PC-3 (cell line): ENCODE data around the gene TSNAXIP1. TPM values are rescaled to one million over a fixed set of nuclear protein-coding genes. Genes with fewer than 3 reads are reported as not detected.
A peak's percentile ranks its signal among the peaks of the same experiment; 100 is the strongest.

Experiments
- ATAC-seq: fragments of 200-7000 bp; cut with Tn5 transposase; 2 replicates; pipeline ENCODE4 v1.9.1; 2020; ENCODE audit warnings: mild to moderate bottlenecking, moderate library complexity
- BruUV-seq: library from RNA; stranded (reverse); fragments of 400-500 nt; replicated peaks from 2 replicates; lab custom pipeline; 2021; lab: Mats Ljungman, UMichigan
- CTCF ChIA-PET: fragments of 300-600 bp; sonication (Branson Sonifier 250); formaldehyde crosslinking; loops from one replicate; lab custom pipeline; 2022; ENCODE audit warnings: antibody characterized with exemption; lab: Charles Lee
- POLR2A ChIA-PET: fragments of 300-600 bp; sonication (Branson Sonifier 250); formaldehyde crosslinking; loops from one replicate; lab custom pipeline; 2022; ENCODE audit warnings: antibody characterized with exemption; ENCODE audit not compliant: unreplicated experiment; lab: Charles Lee
- DNase-seq: peaks from one replicate; pipeline ENCODE4 v3.0.0-alpha.2; 2015
- H2AFZ ChIP-seq: fragments of 300-600 bp; sonication (generic); 2 replicates; pipeline ENCODE4 v1.6.0; 2016; ENCODE audit warnings: antibody characterized with exemption, low read length
- H3F3A ChIP-seq: fragments of 300-600 bp; sonication (generic); one replicate; pipeline ENCODE4 v1.6.0; 2017; ENCODE audit warnings: antibody characterized with exemption, low read length, control low read depth, mild to moderate bottlenecking; ENCODE audit not compliant: unreplicated experiment
- H3K27ac ChIP-seq: fragments of 300-600 bp; sonication (generic); 2 replicates; pipeline ENCODE4 v1.5.1; 2016; ENCODE audit warnings: mild to moderate bottlenecking, low read length
- H3K27me3 ChIP-seq: fragments of 300-600 bp; sonication (generic); 2 replicates; pipeline ENCODE4 v1.6.1; 2016; ENCODE audit warnings: low read length, mixed read lengths
- H3K36me3 ChIP-seq: fragments of 300-600 bp; sonication (generic); 2 replicates; pipeline ENCODE4 v1.6.1; 2016; ENCODE audit warnings: low read depth, mixed run types, low read length, mixed read lengths
- H3K4me1 ChIP-seq: fragments of 300-600 bp; sonication (generic); 2 replicates; pipeline ENCODE4 v1.5.1; 2016; ENCODE audit warnings: low read length; ENCODE audit not compliant: insufficient read depth
- H3K4me2 ChIP-seq: fragments of 300-600 bp; sonication (generic); 2 replicates; pipeline ENCODE4 v1.6.0; 2016; ENCODE audit warnings: low read length
- H3K4me3 ChIP-seq: fragments of 300-600 bp; sonication (generic); 2 replicates; pipeline ENCODE4 v1.5.1; 2016; ENCODE audit warnings: mild to moderate bottlenecking, low read length, mixed read lengths
- H3K79me2 ChIP-seq: fragments of 300-600 bp; sonication (generic); 2 replicates; pipeline ENCODE4 v1.6.1; 2017; ENCODE audit warnings: low read length, mixed read lengths
- H3K9ac ChIP-seq: fragments of 300-600 bp; sonication (generic); 2 replicates; pipeline ENCODE4 v1.6.0; 2016; ENCODE audit warnings: mild to moderate bottlenecking, low read length
- H3K9me2 ChIP-seq: fragments of 300-600 bp; sonication (generic); replicated peaks from 2 replicates; pipeline ENCODE4 v1.6.1; 2016; ENCODE audit warnings: mixed run types, low read length, mixed read lengths
- H3K9me3 ChIP-seq: fragments of 300-600 bp; sonication (generic); 2 replicates; pipeline ENCODE4 v1.6.1; 2016; ENCODE audit warnings: low read length, mixed read lengths
- H4K20me1 ChIP-seq: fragments of 300-600 bp; sonication (generic); 2 replicates; pipeline ENCODE4 v1.6.1; 2016; ENCODE audit warnings: low read length, mixed read lengths
- CTCF ChIP-seq: fragments of 300-600 bp; sonication (generic); conservative IDR thresholded peaks from 2 replicates; pipeline ENCODE4 v1.5.1; 2017; ENCODE audit warnings: antibody characterized with exemption, low read depth, mild to moderate bottlenecking, low read length
- EZH2 ChIP-seq: fragments of 300-600 bp; sonication (generic); IDR thresholded peaks from one replicate; pipeline ENCODE4 v1.6.1; 2017; ENCODE audit warnings: antibody characterized with exemption, mild to moderate bottlenecking, low read length; ENCODE audit not compliant: unreplicated experiment
- EZH2phosphoT487 ChIP-seq: fragments of 300-600 bp; sonication (generic); IDR thresholded peaks from 2 replicates; pipeline ENCODE4 v1.6.1; 2018; ENCODE audit warnings: mild to moderate bottlenecking, antibody characterized with exemption, low read length, borderline replicate concordance
- intact Hi-C: fragments of 100-400 bp; cut with micrococcal nuclease; formaldehyde crosslinking; loops from 2 replicates; pipeline ENCODE4 v1.9.0; 2023
- total RNA-seq: library from RNA; depleted of rRNA; stranded (reverse); fragments of >200 nt; gene quantifications from 2 replicates; pipeline ENCODE4 v1.2.3, GENCODE V29; 2014

The TSNAXIP1 gene
- total RNA-seq, 1 experiment from 2014 or later, result 0.44 TPM

GRCh38 chr16:67872631-67873434, 66.1 kb downstream of the TSNAXIP1 start, which contains the start of gene EDC4:
EDC4 (plus strand) TSS chr16:67873052; CDS start chr16:67873262, 210 bp downstream.
- no peaks in the 10 kb centered on the region for H3F3A ChIP-seq
- intact Hi-C loops, result no loop called here

GRCh38 chr16:67873435-67874370, 67.0 kb downstream of the TSNAXIP1 start:
- H3K79me2 ChIP-seq, result peaks cover 42% of the 10 kb centered on the region
- H3K27me3 ChIP-seq, result no peaks in the 10 kb centered on the region
- ATAC-seq (peak; percentile 35), DNase-seq (no peak)
- peak overlapping the region; percentile 97 for H3K4me3 ChIP-seq
- H3K27ac ChIP-seq, result peak overlapping the region; percentile 18; the same call in 1 of the 2 replicates
- TSS peak; percentile 38 for BruUV-seq
- H3K9me3 ChIP-seq, result no peaks in the 10 kb centered on the region
- intact Hi-C loops, result no loop called here
- TF ChIP-seq EZH2phosphoT487 (no peak), EZH2 (no peak)
- no peaks in the 10 kb centered on the region for H3F3A ChIP-seq
- peaks cover 16% of the 10 kb centered on the region for H4K20me1 ChIP-seq
- peaks cover 11% of the 10 kb centered on the region for H3K36me3 ChIP-seq
- ChIA-PET POLR2A (interaction anchor here (0.7 kb wide), 1 partner anchor 28 kb away, joined by 4 read pairs; no protein-coding TSS in a partner anchor), CTCF (no interaction called here)
- H3K4me1 ChIP-seq, result peaks cover 10% of the 10 kb centered on the region; the same call in 1 of the 2 replicates
- H2AFZ ChIP-seq, result peak overlapping the region; percentile 74
- peak overlapping the region; percentile 90 for H3K9ac ChIP-seq
- no peaks in the 10 kb centered on the region for H3K9me2 ChIP-seq
- H3K4me2 ChIP-seq, result peak overlapping the region; percentile 95

More at GRCh38 chr16:67872631-67873434, 66.1 kb downstream of the TSNAXIP1 start, which contains the start of gene EDC4:
- Histone ChIP-seq H3K4me3 (peak within 1 kb of the TSS; percentile 97), H2AFZ (peak within 1 kb of the TSS; percentile 74), H3K9me2 (no peaks in the 10 kb centered on the region), H3K4me1 (peaks cover 10% of the 10 kb centered on the region; the same call in 1 of the 2 replicates), H3K9ac (peak within 1 kb of the TSS; percentile 90), H3K9me3 (no peaks in the 10 kb centered on the region), H3K4me2 (peak within 1 kb of the TSS; percentile 95), H3K36me3 (peaks cover 13% of the 10 kb centered on the region), H3K27me3 (no peaks in the 10 kb centered on the region), H4K20me1 (peaks cover 16% of the 10 kb centered on the region), H3K27ac (peak within 1 kb of the TSS; percentile 18; the same call in 1 of the 2 replicates), H3K79me2 (peaks cover 42% of the 10 kb centered on the region)
- BruUV-seq, result no TSS peak
- POLR2A ChIA-PET, result interaction anchor here (0.7 kb wide), 1 partner anchor 27 kb away, joined by 4 read pairs; no protein-coding TSS in a partner anchor
- ATAC-seq (peak; percentile 75), DNase-seq (peak; percentile 70)
- CTCF ChIA-PET, result no interaction called here
- TF ChIP-seq EZH2phosphoT487 (no peak), CTCF (no peak), EZH2 (no peak)

- Histone ChIP-seq H3K9me2 (no peaks in the 10 kb centered on the region), H3K9ac (peak overlapping the region; percentile 90; the same call in 1 of the 2 replicates), H3K4me2 (peak overlapping the region; percentile 95), H3K79me2 (peaks cover 42% of the 10 kb centered on the region), H3K4me3 (peak overlapping the region; percentile 97), H3K27me3 (no peaks in the 10 kb centered on the region), H3K36me3 (peaks cover 14% of the 10 kb centered on the region), H3F3A (no peaks in the 10 kb centered on the region), H3K27ac (no peak overlapping the region), H3K4me1 (peaks cover 10% of the 10 kb centered on the region; the same call in 1 of the 2 replicates), H3K9me3 (no peaks in the 10 kb centered on the region), H4K20me1 (peaks cover 16% of the 10 kb centered on the region), H2AFZ (no peak overlapping the region)
- DNase-seq (no peak), ATAC-seq (no peak)
- POLR2A ChIA-PET, result no interaction called here
- TF ChIP-seq EZH2phosphoT487 (no peak), CTCF (no peak), EZH2 (no peak)
- no TSS peak for BruUV-seq
- CTCF ChIA-PET, result no interaction called here
- intact Hi-C loops, result no loop called here
Observed at GRCh38 chr16:67874372-67874771, 67.7 kb downstream of the TSNAXIP1 start.
